WTC11 (cell line): Measurements from ENCODE around the gene SLC17A2.
"Not testable (repeated sequence)": the region's sequence is repeated elsewhere in the genome, so short reads cannot be mapped to it uniquely, and the experiment has no call there.

ENCODE experiments used
- CREB1 ChIP-seq: sonication (generic); formaldehyde crosslinking; IDR thresholded peaks from 2 replicates; pipeline ENCODE4 v1.8.0; 2023; ENCODE audit warnings: mild to moderate bottlenecking, missing genetic modification reagents
- CTCF ChIP-seq: fragments of 200-600 bp; IDR thresholded peaks from 2 replicates; pipeline ENCODE4 v1.8.0; 2022; ENCODE audit warnings: antibody characterized with exemption
- FOXP4 ChIP-seq: sonication (generic); formaldehyde crosslinking; IDR thresholded peaks from 2 replicates; pipeline ENCODE4 v1.8.0; 2022; ENCODE audit warnings: mild to moderate bottlenecking, missing genetic modification reagents
- SP1 ChIP-seq: sonication (generic); formaldehyde crosslinking; conservative IDR thresholded peaks from 2 replicates; pipeline ENCODE4 v1.8.1; 2022; ENCODE audit warnings: missing genetic modification reagents
- TEAD1 ChIP-seq: sonication (generic); formaldehyde crosslinking; IDR thresholded peaks from 2 replicates; pipeline ENCODE4 v1.8.0; 2022; ENCODE audit warnings: mild to moderate bottlenecking, missing genetic modification reagents
- TEAD4 ChIP-seq: sonication (generic); formaldehyde crosslinking; IDR thresholded peaks from 2 replicates; pipeline ENCODE4 v1.8.0; 2022; ENCODE audit warnings: mild to moderate bottlenecking, missing genetic modification reagents
- ZNF263 ChIP-seq: sonication (generic); formaldehyde crosslinking; IDR thresholded peaks from 2 replicates; pipeline ENCODE4 v1.8.1; 2022; ENCODE audit warnings: low read depth, mild to moderate bottlenecking, moderate library complexity, missing genetic modification reagents

DNA sequence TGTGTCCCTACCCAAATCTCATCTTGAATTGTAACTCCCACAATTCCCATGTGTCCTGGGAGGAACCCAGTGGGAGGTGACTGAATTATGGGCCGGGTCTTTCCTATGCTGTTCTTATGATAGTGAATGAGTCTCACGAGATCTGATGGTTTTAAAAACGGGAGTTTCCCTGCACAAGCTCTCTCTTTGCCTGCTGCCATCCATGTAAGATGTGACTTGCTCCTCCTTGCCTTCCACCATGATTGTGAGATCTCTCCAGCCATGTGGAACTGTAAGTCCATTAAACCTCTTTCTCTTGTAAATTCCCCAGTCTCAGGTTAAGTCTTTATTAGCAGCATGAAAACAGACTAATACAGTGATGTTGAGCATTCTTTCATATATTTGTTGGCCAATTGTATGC, 15.2 kb upstream of the SLC17A2 start:
- TF ChIP-seq TEAD1 (CRISPR knock-in tag); CTCF; SP1 (CRISPR knock-in tag); TEAD4 (CRISPR knock-in tag); CREB1 (CRISPR knock-in tag); ZNF263 (CRISPR knock-in tag); FOXP4: not testable (repeated sequence)
